PC-9 (cell line): ENCODE measurements around the gene GP1BB. TPM values are rescaled to one million over a fixed set of nuclear protein-coding genes. Genes with fewer than 3 reads are reported as not detected.

Experiments used
- BruUV-seq: library from RNA; stranded (reverse); fragments of 400-500 nt; replicated peaks from 2 replicates; lab custom pipeline; 2021; lab: Mats Ljungman, UMichigan
- CTCF ChIA-PET: fragments of 300-600 bp; sonication (Branson Sonifier 250); formaldehyde crosslinking; loops from one replicate; lab custom pipeline; 2022; ENCODE audit warnings: antibody characterized with exemption; lab: Charles Lee
- POLR2A ChIA-PET: fragments of 300-600 bp; sonication (Branson Sonifier 250); formaldehyde crosslinking; loops from one replicate; lab custom pipeline; 2022; ENCODE audit warnings: antibody characterized with exemption; ENCODE audit not compliant: unreplicated experiment; lab: Charles Lee
- DNase-seq, 2 experiments: peaks; one replicate each; pipeline versions ENCODE4 v3.0.0 to v3.0.0-alpha.2; 2015 to 2022; ENCODE audit warnings: mixed read lengths in 1 of 2
- H2AFZ ChIP-seq: fragments of 200-600 bp; sonication (generic); 2 replicates; pipeline ENCODE4 v1.8.1; 2017; ENCODE audit warnings: antibody characterized with exemption
- H3F3A ChIP-seq: fragments of 200-600 bp; sonication (generic); 2 replicates; pipeline ENCODE4 v1.8.1; 2017; ENCODE audit warnings: antibody characterized with exemption, mild to moderate bottlenecking, low read depth; ENCODE audit not compliant: insufficient read depth
- H3K27ac ChIP-seq: fragments of 200-600 bp; sonication (generic); 2 replicates; pipeline ENCODE4 v1.6.1; 2016; ENCODE audit warnings: mixed run types
- H3K27me3 ChIP-seq: fragments of 200-600 bp; sonication (generic); 2 replicates; pipeline ENCODE4 v1.6.1; 2016; ENCODE audit warnings: low read depth, mixed run types; ENCODE audit not compliant: insufficient read depth
- H3K36me3 ChIP-seq: fragments of 200-600 bp; sonication (generic); 2 replicates; pipeline ENCODE4 v1.6.1; 2016; ENCODE audit warnings: low read depth, mixed run types
- H3K4me1 ChIP-seq: fragments of 200-600 bp; sonication (generic); replicated peaks from 2 replicates; pipeline ENCODE4 v1.6.1; 2016; ENCODE audit warnings: mixed run types; ENCODE audit not compliant: insufficient read depth
- H3K4me2 ChIP-seq: fragments of 200-600 bp; sonication (generic); 2 replicates; pipeline ENCODE4 v1.6.1; 2017; ENCODE audit warnings: mixed run types
- H3K4me3 ChIP-seq: fragments of 200-600 bp; sonication (generic); 2 replicates; pipeline ENCODE4 v1.6.1; 2016; ENCODE audit warnings: mixed run types
- H3K79me2 ChIP-seq: fragments of 200-600 bp; sonication (generic); 2 replicates; pipeline ENCODE4 v1.6.1; 2017; ENCODE audit warnings: low read depth, mixed run types
- H3K9me2 ChIP-seq: fragments of 200-600 bp; sonication (generic); 2 replicates; pipeline ENCODE4 v1.8.1; 2017; ENCODE audit warnings: mild to moderate bottlenecking; ENCODE audit not compliant: insufficient read depth
- H3K9me3 ChIP-seq: fragments of 200-600 bp; sonication (generic); 2 replicates; pipeline ENCODE4 v1.8.1; 2016; ENCODE audit warnings: low read depth; ENCODE audit not compliant: insufficient read depth
- H4K20me1 ChIP-seq: fragments of 200-600 bp; sonication (generic); 2 replicates; pipeline ENCODE4 v1.8.1; 2017; ENCODE audit not compliant: insufficient read depth
- EZH2 ChIP-seq: fragments of 200-600 bp; sonication (generic); IDR thresholded peaks from 2 replicates; pipeline ENCODE4 v1.8.0; 2017; ENCODE audit warnings: antibody characterized with exemption, low read depth
- intact Hi-C: fragments of 100-400 bp; cut with micrococcal nuclease; formaldehyde crosslinking; loops from one replicate; pipeline ENCODE4 v1.10.0; 2022; ENCODE audit not compliant: unreplicated experiment
- total RNA-seq: library from RNA; stranded (reverse); gene quantifications from 2 replicates; pipeline ENCODE4 v1.2.3, GENCODE V29; 2021
- TF ChIP-seq, protein P1 (sequence below): fragments of 200-600 bp; sonication (generic); conservative IDR thresholded peaks from 2 replicates; pipeline ENCODE4 v1.6.1; 2017; ENCODE audit warnings: mixed run types, antibody characterized with exemption, mild to moderate bottlenecking, moderate library complexity

The GP1BB gene
- total RNA-seq, 1 experiment from 2014 or later, result 0.35 TPM

DNA sequence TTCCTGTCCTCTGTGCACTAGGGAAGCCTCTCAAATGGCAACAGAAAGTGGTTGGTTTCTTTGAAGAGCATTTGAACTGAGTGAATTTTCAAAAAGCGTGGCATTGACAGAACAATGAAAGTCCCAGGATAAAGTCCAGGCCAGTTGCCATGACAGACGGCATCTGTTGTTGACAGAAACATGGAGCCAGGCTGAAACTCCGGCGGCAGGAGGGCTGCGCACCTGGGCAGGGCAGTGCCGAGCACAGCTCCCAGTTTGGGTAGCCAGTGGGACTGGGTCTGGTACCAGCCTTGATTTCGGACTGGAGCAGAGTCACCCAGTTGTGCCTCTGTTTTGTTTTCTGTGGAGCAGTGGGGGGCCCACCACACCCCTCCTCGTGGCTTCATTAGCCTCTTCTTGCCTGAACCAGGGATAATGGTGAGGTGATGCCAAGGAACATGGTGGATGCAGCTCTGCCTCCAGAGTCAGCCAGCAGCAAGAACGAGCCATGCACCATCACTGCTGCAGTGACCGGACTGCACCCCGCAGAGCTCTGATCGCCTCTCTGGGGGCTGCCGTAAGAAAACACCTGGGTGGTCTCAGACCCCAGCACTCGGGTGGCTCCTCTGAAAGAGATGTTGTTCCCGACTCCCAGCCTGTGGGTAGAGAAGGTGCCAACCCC lies 18.9 kb upstream of the GP1BB start:
- ChIA-PET POLR2A (no interaction called here), CTCF (no interaction called here)
- Histone ChIP-seq H3K9me3 (no peaks in the 10 kb centered on the region), H3K9me2 (no peaks in the 10 kb centered on the region), H3K4me1 (no peaks in the 10 kb centered on the region), H3K4me2 (no peak overlapping the region), H3K36me3 (no peaks in the 10 kb centered on the region), H2AFZ (no peak overlapping the region), H3F3A (no peaks in the 10 kb centered on the region), H4K20me1 (no peaks in the 10 kb centered on the region), H3K27ac (no peak overlapping the region), H3K4me3 (no peak overlapping the region), H3K79me2 (no peaks in the 10 kb centered on the region), H3K27me3 (no peaks in the 10 kb centered on the region)
- no peak for TF ChIP-seq EZH2
- TF ChIP-seq, protein P1, sequence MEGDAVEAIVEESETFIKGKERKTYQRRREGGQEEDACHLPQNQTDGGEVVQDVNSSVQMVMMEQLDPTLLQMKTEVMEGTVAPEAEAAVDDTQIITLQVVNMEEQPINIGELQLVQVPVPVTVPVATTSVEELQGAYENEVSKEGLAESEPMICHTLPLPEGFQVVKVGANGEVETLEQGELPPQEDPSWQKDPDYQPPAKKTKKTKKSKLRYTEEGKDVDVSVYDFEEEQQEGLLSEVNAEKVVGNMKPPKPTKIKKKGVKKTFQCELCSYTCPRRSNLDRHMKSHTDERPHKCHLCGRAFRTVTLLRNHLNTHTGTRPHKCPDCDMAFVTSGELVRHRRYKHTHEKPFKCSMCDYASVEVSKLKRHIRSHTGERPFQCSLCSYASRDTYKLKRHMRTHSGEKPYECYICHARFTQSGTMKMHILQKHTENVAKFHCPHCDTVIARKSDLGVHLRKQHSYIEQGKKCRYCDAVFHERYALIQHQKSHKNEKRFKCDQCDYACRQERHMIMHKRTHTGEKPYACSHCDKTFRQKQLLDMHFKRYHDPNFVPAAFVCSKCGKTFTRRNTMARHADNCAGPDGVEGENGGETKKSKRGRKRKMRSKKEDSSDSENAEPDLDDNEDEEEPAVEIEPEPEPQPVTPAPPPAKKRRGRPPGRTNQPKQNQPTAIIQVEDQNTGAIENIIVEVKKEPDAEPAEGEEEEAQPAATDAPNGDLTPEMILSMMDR, result no peak
- DNase-seq, result no peak
- BruUV-seq, result no TSS peak
- intact Hi-C loops, result no loop called here

DNA sequence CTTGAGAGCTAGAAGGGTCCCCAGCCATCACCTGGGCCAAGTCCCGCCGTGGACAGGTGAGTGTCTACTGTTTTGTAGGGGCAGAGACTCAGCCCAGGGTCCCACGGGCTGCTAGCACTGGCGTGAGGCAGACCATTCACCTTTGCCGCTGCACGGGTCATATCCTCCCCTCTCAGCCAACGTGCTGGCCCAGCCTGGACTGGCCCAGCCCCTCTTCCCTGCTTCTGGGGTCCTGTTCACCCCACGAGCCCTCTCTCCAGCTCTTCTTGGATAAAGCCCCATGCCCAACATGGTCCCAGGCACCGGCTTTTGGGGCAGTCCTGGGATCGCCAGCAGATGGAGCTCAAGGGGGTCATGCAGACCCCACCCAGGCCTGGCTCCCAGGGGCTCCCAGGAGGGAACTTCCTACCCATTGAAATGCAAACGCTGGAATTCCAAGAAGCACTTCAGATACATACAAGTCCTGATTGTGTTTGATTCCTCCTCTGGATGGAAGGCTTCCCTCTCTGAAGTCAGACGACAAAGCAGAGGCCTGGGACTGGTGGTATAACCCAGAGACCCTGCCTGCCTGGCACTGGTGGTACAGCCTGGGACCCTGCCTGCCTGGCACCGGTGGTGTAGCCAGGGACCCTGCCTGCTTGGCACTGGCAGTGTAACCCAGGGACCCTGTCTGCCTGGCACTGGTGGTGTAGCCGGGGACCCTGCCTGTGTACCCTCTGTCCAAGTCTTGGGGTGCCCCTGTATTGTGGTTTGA lies 18.0 kb upstream of the GP1BB start:
- H3K27me3 ChIP-seq, result no peaks in the 10 kb centered on the region
- ChIA-PET CTCF (no interaction called here), POLR2A (no interaction called here)
- no peaks in the 10 kb centered on the region for H4K20me1 ChIP-seq
- no TSS peak for BruUV-seq
- no peak overlapping the region for H3K4me3 ChIP-seq
- H3K79me2 ChIP-seq, result no peaks in the 10 kb centered on the region
- H3K4me2 ChIP-seq, result no peak overlapping the region
- no peaks in the 10 kb centered on the region for H3K9me3 ChIP-seq
- no peaks in the 10 kb centered on the region for H3F3A ChIP-seq
- no peak overlapping the region for H3K27ac ChIP-seq
- H2AFZ ChIP-seq, result no peak overlapping the region
- no peaks in the 10 kb centered on the region for H3K4me1 ChIP-seq
- H3K9me2 ChIP-seq, result no peaks in the 10 kb centered on the region
- H3K36me3 ChIP-seq, result no peaks in the 10 kb centered on the region
- DNase-seq, result no peak
- TF ChIP-seq EZH2, result no peak
- TF ChIP-seq, protein P1, result no peak
- intact Hi-C loops, result no loop called here

DNA sequence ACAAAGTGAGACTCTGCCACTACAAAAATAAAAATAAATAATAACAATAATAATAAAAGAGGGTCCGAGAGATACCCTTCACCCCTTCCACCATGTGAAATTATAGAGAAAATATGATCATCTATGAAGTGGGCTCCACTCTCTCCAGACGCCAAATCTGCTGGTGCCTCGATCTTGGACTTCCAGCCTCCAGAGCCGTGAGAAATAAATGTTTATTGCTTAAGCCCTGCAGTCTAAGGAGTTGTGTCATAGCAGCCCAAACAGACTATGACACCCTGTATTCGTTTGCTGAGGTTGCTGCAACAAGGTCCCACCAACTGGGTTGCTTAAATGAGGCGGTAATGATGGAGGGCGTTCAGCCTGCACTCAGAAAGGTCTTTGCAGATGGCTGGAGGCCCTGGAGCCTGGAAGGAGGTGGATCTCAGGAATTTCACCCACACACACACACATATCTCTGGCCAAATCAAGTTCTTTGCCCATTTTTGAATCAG lies 16.6 kb upstream of the GP1BB start:
- DNase-seq, result no peak
- Histone ChIP-seq H3K27me3 (no peaks in the 10 kb centered on the region), H3K4me3 (no peak overlapping the region), H3K4me1 (no peaks in the 10 kb centered on the region), H3K9me2 (no peaks in the 10 kb centered on the region), H2AFZ (no peak overlapping the region), H4K20me1 (no peaks in the 10 kb centered on the region), H3K27ac (no peak overlapping the region), H3K79me2 (no peaks in the 10 kb centered on the region), H3K36me3 (no peaks in the 10 kb centered on the region), H3K9me3 (no peaks in the 10 kb centered on the region), H3K4me2 (no peak overlapping the region), H3F3A (no peaks in the 10 kb centered on the region)
- CTCF ChIA-PET, result no interaction called here
- BruUV-seq, result no TSS peak
- intact Hi-C loops, result no loop called here
- TF ChIP-seq, protein P1, result no peak
- TF ChIP-seq EZH2, result no peak
- POLR2A ChIA-PET, result no interaction called here
